Neural cell (in vitro differentiated cells): ENCODE data around the gene PNLIPRP2. TPM values are rescaled to one million over a fixed set of nuclear protein-coding genes. Genes with fewer than 3 reads are reported as not detected.

Experiments
- H2AFZ ChIP-seq: fragments of 200-600, 300-800 bp; sonication (generic), shearing (Covaris generic); 2 replicates; pipeline ENCODE4 v1.6.0; 2014; ENCODE audit warnings: low read depth, mild to moderate bottlenecking, antibody characterized with exemption, low read length, moderate library complexity
- H3F3A ChIP-seq: fragments of 200-600 bp; shearing (Covaris generic); 2 replicates; pipeline ENCODE4 v1.6.1; 2016; ENCODE audit warnings: mild to moderate bottlenecking, moderate library complexity, mixed read lengths, antibody characterized with exemption, low read length; ENCODE audit not compliant: insufficient read depth, poor library complexity, severe bottlenecking
- H3K27ac ChIP-seq: fragments of 200-600, 300-800 bp; sonication (generic), shearing (Covaris generic); 2 replicates; pipeline ENCODE4 v1.5.1; 2014; ENCODE audit warnings: mild to moderate bottlenecking, low read length, moderate library complexity
- H3K27me3 ChIP-seq: fragments of 300-800, 200-600 bp; sonication (generic), shearing (Covaris generic); 2 replicates; pipeline ENCODE4 v1.6.0; 2014; ENCODE audit warnings: mild to moderate bottlenecking, low read depth, low read length, moderate library complexity; ENCODE audit not compliant: insufficient read depth
- H3K36me3 ChIP-seq: fragments of 300-800, 200-600 bp; sonication (generic), shearing (Covaris generic); 2 replicates; pipeline ENCODE4 v1.5.1; 2014; ENCODE audit warnings: mild to moderate bottlenecking, antibody characterized with exemption, low read length, moderate library complexity; ENCODE audit not compliant: insufficient read depth
- H3K4me2 ChIP-seq: fragments of 300-800, 200-600 bp; sonication (generic), shearing (Covaris generic); 2 replicates; pipeline ENCODE4 v1.6.0; 2014; ENCODE audit warnings: mild to moderate bottlenecking, low read length
- H3K4me3 ChIP-seq: fragments of 300-800, 200-600 bp; sonication (generic), shearing (Covaris generic); 2 replicates; pipeline ENCODE4 v1.5.1; 2014; ENCODE audit warnings: mild to moderate bottlenecking, low read length, moderate library complexity
- H3K79me2 ChIP-seq: fragments of 200-600 bp; shearing (Covaris generic); replicated peaks from 2 replicates; pipeline ENCODE4 v1.6.0; 2014; ENCODE audit warnings: mild to moderate bottlenecking, low read length, moderate library complexity; ENCODE audit not compliant: insufficient read depth
- H3K9ac ChIP-seq: fragments of 300-800, 200-600 bp; sonication (generic), shearing (Covaris generic); 2 replicates; pipeline ENCODE4 v1.6.1; 2016; ENCODE audit warnings: mild to moderate bottlenecking, low read length, mixed read lengths
- H3K9me2 ChIP-seq: fragments of 200-600 bp; shearing (Covaris generic); 2 replicates; pipeline ENCODE4 v1.6.1; 2016; ENCODE audit warnings: mild to moderate bottlenecking, low read length, mixed read lengths; ENCODE audit not compliant: insufficient read depth
- H3K9me3 ChIP-seq: fragments of 200-600, 300-800 bp; sonication (generic), shearing (Covaris generic); 2 replicates; pipeline ENCODE4 v1.6.1; 2016; ENCODE audit warnings: mild to moderate bottlenecking, mixed run types, low read length, moderate library complexity, mixed read lengths
- H4K20me1 ChIP-seq: fragments of 200-600 bp; shearing (Covaris generic); 2 replicates; pipeline ENCODE4 v1.6.1; 2016; ENCODE audit warnings: mild to moderate bottlenecking, mixed run types; ENCODE audit not compliant: insufficient read depth
- CTCF ChIP-seq: fragments of 450-650 bp; IDR thresholded peaks from 2 replicates; pipeline ENCODE4 v1.5.1; 2014; ENCODE audit warnings: antibody characterized with exemption, mild to moderate bottlenecking, moderate library complexity; ENCODE audit not compliant: poor library complexity, severe bottlenecking
- EP300 ChIP-seq: fragments of 450-650 bp; conservative IDR thresholded peaks from 2 replicates; pipeline ENCODE4 v1.6.1; 2014; ENCODE audit warnings: antibody characterized with exemption, mild to moderate bottlenecking, moderate library complexity; ENCODE audit not compliant: poor library complexity, severe bottlenecking
- EZH2 ChIP-seq: fragments of 200-600, 300-800 bp; shearing (Covaris generic), sonication (generic); IDR thresholded peaks from 2 replicates; pipeline ENCODE4 v1.6.1; 2014; ENCODE audit warnings: antibody characterized with exemption, low read length, borderline replicate concordance, mild to moderate bottlenecking; ENCODE audit not compliant: insufficient read depth, poor library complexity, severe bottlenecking
- MXI1 ChIP-seq: fragments of 450-650 bp; conservative IDR thresholded peaks from 2 replicates; pipeline ENCODE4 v1.6.1; 2014; ENCODE audit warnings: antibody characterized with exemption, mild to moderate bottlenecking; ENCODE audit not compliant: poor library complexity, severe bottlenecking
- POLR2AphosphoS5 ChIP-seq: IDR thresholded peaks from 2 replicates; pipeline ENCODE4 v1.6.1; 2012
- RAD21 ChIP-seq: fragments of 450-650 bp; conservative IDR thresholded peaks from 2 replicates; pipeline ENCODE4 v1.6.1; 2014; ENCODE audit warnings: antibody characterized with exemption, mild to moderate bottlenecking, moderate library complexity
- REST ChIP-seq: IDR thresholded peaks from 2 replicates; pipeline ENCODE4 v1.6.1; 2012; ENCODE audit warnings: borderline replicate concordance
- SMC3 ChIP-seq: fragments of 450-650 bp; conservative IDR thresholded peaks from 2 replicates; pipeline ENCODE4 v1.6.1; 2014; ENCODE audit warnings: antibody characterized with exemption, mild to moderate bottlenecking, moderate library complexity; ENCODE audit not compliant: poor library complexity
- TAF1 ChIP-seq: IDR thresholded peaks from 2 replicates; pipeline ENCODE4 v1.6.1; 2012; ENCODE audit warnings: low read depth
- polyA plus RNA-seq: library from polyadenylated mRNA; depleted of rRNA; stranded (reverse); fragments of >200 nt; gene quantifications from 2 replicates; pipeline ENCODE4 v1.2.3, GENCODE V29; 2014

The PNLIPRP2 gene
- polyA plus RNA-seq, 1 donor from 2014 or later, result not detected

GRCh38 chr10:116596062-116596461 lies 24.7 kb upstream of the PNLIPRP2 start:
- Histone ChIP-seq H3K9ac (no peak overlapping the region), H2AFZ (no peak overlapping the region), H3K36me3 (no peaks in the 10 kb centered on the region), H3K27ac (no peak overlapping the region), H3F3A (no peaks in the 10 kb centered on the region), H3K4me2 (no peak overlapping the region), H3K79me2 (no peaks in the 10 kb centered on the region), H3K9me2 (no peaks in the 10 kb centered on the region), H4K20me1 (no peaks in the 10 kb centered on the region), H3K9me3 (no peaks in the 10 kb centered on the region), H3K4me3 (no peak overlapping the region), H3K27me3 (no peaks in the 10 kb centered on the region)
- no peak for TF ChIP-seq POLR2AphosphoS5
- TF ChIP-seq MXI1, result no peak
- TF ChIP-seq REST, result no peak
- no peak for TF ChIP-seq TAF1
- TF ChIP-seq CTCF, result no peak
- no peak for TF ChIP-seq EP300
- no peak for TF ChIP-seq EZH2
- no peak for TF ChIP-seq SMC3
- no peak for TF ChIP-seq RAD21

- no peaks in the 10 kb centered on the region for H3K9me2 ChIP-seq
- H3K36me3 ChIP-seq, result no peaks in the 10 kb centered on the region
- no peak overlapping the region for H3K4me2 ChIP-seq
These were observed 23.2 kb upstream of the PNLIPRP2 start for GRCh38 chr10:116597543-116597942.

More at GRCh38 chr10:116597543-116597942, 23.2 kb upstream of the PNLIPRP2 start:
- no peaks in the 10 kb centered on the region for H3K79me2 ChIP-seq
- H3K27me3 ChIP-seq, result no peaks in the 10 kb centered on the region
- H4K20me1 ChIP-seq, result no peaks in the 10 kb centered on the region
- H3K9me3 ChIP-seq, result no peaks in the 10 kb centered on the region
- H3K4me3 ChIP-seq, result no peak overlapping the region
- no peaks in the 10 kb centered on the region for H3F3A ChIP-seq
- H2AFZ ChIP-seq, result no peak overlapping the region
- no peak for TF ChIP-seq MXI1
- TF ChIP-seq EZH2, result no peak
- TF ChIP-seq CTCF, result no peak
- no peak for TF ChIP-seq REST
- TF ChIP-seq TAF1, result no peak
- TF ChIP-seq EP300, result no peak
- TF ChIP-seq SMC3, result no peak
- no peak for TF ChIP-seq POLR2AphosphoS5
- H3K9ac ChIP-seq, result no peak overlapping the region
- H3K27ac ChIP-seq, result no peak overlapping the region
